Upper lobe of right lung (tissue), 1 donor: Measurements from ENCODE around the gene BAZ2B. TPM values are rescaled to one million over a fixed set of nuclear protein-coding genes. Genes with fewer than 3 reads are reported as not detected.

Experiments used
- ATAC-seq: fragments of 200-7000 bp; cut with Tn5 transposase; one replicate; pipeline ENCODE4 v1.9.1; 2020; ENCODE audit warnings: mild to moderate bottlenecking, moderate library complexity
- DNase-seq: peaks from one replicate; pipeline ENCODE4 v3.0.0-alpha.2; 2020
- H3K27ac ChIP-seq: fragments of 200-600 bp; one replicate; pipeline ENCODE4 v1.8.0; 2022
- H3K27me3 ChIP-seq: fragments of 200-600 bp; one replicate; pipeline ENCODE4 v1.8.0; 2022; ENCODE audit warnings: mild to moderate bottlenecking
- H3K36me3 ChIP-seq: fragments of 200-600 bp; one replicate; pipeline ENCODE4 v1.8.0; 2022
- H3K4me1 ChIP-seq: fragments of 200-600 bp; one replicate; pipeline ENCODE4 v1.8.0; 2022
- H3K4me3 ChIP-seq: fragments of 200-600 bp; one replicate; pipeline ENCODE4 v1.8.0; 2022; ENCODE audit warnings: mild to moderate bottlenecking
- H3K9me3 ChIP-seq: fragments of 200-600 bp; one replicate; pipeline ENCODE4 v1.8.0; 2022
- CTCF ChIP-seq: fragments of 200-600 bp; IDR thresholded peaks from one replicate; pipeline ENCODE4 v1.8.0; 2022; ENCODE audit warnings: antibody characterized with exemption
- intact Hi-C: fragments of 100-400 bp; cut with DNase I; formaldehyde crosslinking; loops from one replicate; pipeline ENCODE4 v1.11.0; 2022
- total RNA-seq: library from RNA; stranded (reverse); fragmentation: NEBNext Ultra II Directional; extraction: Animal tissue kit (Norgen Biotek cat#: 25700); gene quantifications from one replicate; pipeline ENCODE4 v1.2.1, GENCODE V29; 2021
- donor health status: DM: no; HTN: yes; CAD: no; lungs with severe emphysema.

Gene BAZ2B
- total RNA-seq, 1 donor from 2014 or later: 91.9 TPM

- Histone ChIP-seq H3K27me3 (no peaks in the 10 kb centered on the region), H3K4me3 (no peak overlapping the region), H3K27ac (no peak overlapping the region), H3K9me3 (no peaks in the 10 kb centered on the region), H3K4me1 (no peaks in the 10 kb centered on the region), H3K36me3 (no peaks in the 10 kb centered on the region)
- DNase-seq (no peak), ATAC-seq (no peak)
- TF ChIP-seq CTCF: no peak
- intact Hi-C loops: no loop called here
Measured at GRCh38 chr2:159551806-159552205, 64.5 kb downstream of the BAZ2B start.

GRCh38 chr2:159550231-159550630 is 66.1 kb downstream of the BAZ2B start:
- ATAC-seq: peak; percentile 38
- Histone ChIP-seq H3K4me3 (no peak overlapping the region), H3K27ac (no peak overlapping the region), H3K9me3 (no peaks in the 10 kb centered on the region), H3K36me3 (no peaks in the 10 kb centered on the region), H3K27me3 (no peaks in the 10 kb centered on the region), H3K4me1 (no peaks in the 10 kb centered on the region)
- DNase-seq: no peak
- no peak for TF ChIP-seq CTCF
- intact Hi-C loops: no loop called here

GRCh38 chr2:159549234-159549633 is 67.1 kb downstream of the BAZ2B start:
- TF ChIP-seq CTCF: no peak
- no peaks in the 10 kb centered on the region for H3K4me1 ChIP-seq
- H3K27me3 ChIP-seq: no peaks in the 10 kb centered on the region
- peak; percentile 46 for ATAC-seq
- H3K27ac ChIP-seq: no peak overlapping the region
- intact Hi-C loops: no loop called here
- H3K9me3 ChIP-seq: no peaks in the 10 kb centered on the region
- no peaks in the 10 kb centered on the region for H3K36me3 ChIP-seq
- H3K4me3 ChIP-seq: no peak overlapping the region
- no peak for DNase-seq

- no peak for ATAC-seq
- TF ChIP-seq CTCF: no peak
- intact Hi-C loops: no loop called here
Measured at GRCh38 chr2:159546716-159547430, 69.5 kb downstream of the BAZ2B start.

GRCh38 chr2:159546039-159546438 is 70.3 kb downstream of the BAZ2B start:
- intact Hi-C loops: no loop called here
- Histone ChIP-seq H3K4me1 (no peaks in the 10 kb centered on the region), H3K27me3 (no peaks in the 10 kb centered on the region), H3K36me3 (peaks cover 5% of the 10 kb centered on the region), H3K9me3 (peaks cover 6% of the 10 kb centered on the region), H3K4me3 (no peak overlapping the region), H3K27ac (no peak overlapping the region)
- TF ChIP-seq CTCF: no peak
- no peak for ATAC-seq
- no peak for DNase-seq

More at GRCh38 chr2:159546716-159547430, 69.5 kb downstream of the BAZ2B start:
- no peak overlapping the region for H3K27ac ChIP-seq
- DNase-seq: no peak
- H3K4me3 ChIP-seq: no peak overlapping the region
- no peaks in the 10 kb centered on the region for H3K27me3 ChIP-seq
- peaks cover 3% of the 10 kb centered on the region for H3K9me3 ChIP-seq
- peaks cover 4% of the 10 kb centered on the region for H3K36me3 ChIP-seq
- no peaks in the 10 kb centered on the region for H3K4me1 ChIP-seq

GRCh38 chr2:159545085-159545484 is 71.3 kb downstream of the BAZ2B start:
- Histone ChIP-seq H3K9me3 (peaks cover 6% of the 10 kb centered on the region), H3K4me3 (no peak overlapping the region), H3K36me3 (peaks cover 5% of the 10 kb centered on the region), H3K4me1 (no peaks in the 10 kb centered on the region), H3K27ac (no peak overlapping the region), H3K27me3 (no peaks in the 10 kb centered on the region)
- ATAC-seq: no peak
- no peak for DNase-seq
- intact Hi-C loops: no loop called here
- no peak for TF ChIP-seq CTCF
